ENCODE data around the gene MSI2. TPM values are rescaled to one million over a fixed set of nuclear protein-coding genes. Genes with fewer than 3 reads are reported as not detected.

Gene MSI2
- total RNA-seq, 1 donor from 2014 or later, result 181 TPM

DNA sequence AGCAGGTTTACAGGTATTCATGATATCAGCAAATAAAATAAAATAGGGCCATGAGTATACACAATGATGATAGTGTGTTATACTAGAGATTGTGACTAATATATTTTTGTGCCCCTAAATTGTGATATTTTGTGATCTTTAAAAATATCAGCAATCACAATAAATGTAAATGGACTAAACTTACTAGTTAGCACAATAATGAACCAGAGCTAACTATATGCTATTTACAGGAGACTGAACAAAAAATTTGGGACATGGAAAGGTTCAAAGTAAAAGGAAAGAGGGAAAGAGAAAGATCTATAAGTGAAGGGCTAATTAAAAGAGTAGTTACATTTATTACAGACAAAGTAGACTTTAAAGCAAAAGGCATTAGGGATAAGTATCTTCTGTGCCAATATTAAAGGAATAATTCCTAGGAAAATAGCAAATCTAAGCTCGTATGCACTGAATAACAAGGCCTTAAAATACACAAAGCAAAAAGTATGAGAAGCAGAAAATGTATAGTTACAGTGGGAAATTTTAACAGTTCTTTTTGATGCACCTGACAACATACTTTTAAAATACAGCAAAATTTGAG, 5.0 kb upstream of the MSI2 start:
- H3K9me3 Mint-ChIP-seq, result peaks cover 17% of the 10 kb centered on the region
- H3K4me3 Mint-ChIP-seq (ENCODE audit: low read depth), result no peak overlapping the region
- peaks cover 2% of the 10 kb centered on the region for H3K27me3 Mint-ChIP-seq (ENCODE audit: low read depth)
- DNase-seq (ENCODE audit: low spot score), result no peak
- no peaks in the 10 kb centered on the region for H3K36me3 Mint-ChIP-seq (ENCODE audit: low read depth)
- no peak overlapping the region for H3K27ac Mint-ChIP-seq
- intact Hi-C loops (cut with micrococcal nuclease), result no loop called here
- H3K4me1 Mint-ChIP-seq (ENCODE audit: low read depth), result peaks cover 13% of the 10 kb centered on the region

DNA sequence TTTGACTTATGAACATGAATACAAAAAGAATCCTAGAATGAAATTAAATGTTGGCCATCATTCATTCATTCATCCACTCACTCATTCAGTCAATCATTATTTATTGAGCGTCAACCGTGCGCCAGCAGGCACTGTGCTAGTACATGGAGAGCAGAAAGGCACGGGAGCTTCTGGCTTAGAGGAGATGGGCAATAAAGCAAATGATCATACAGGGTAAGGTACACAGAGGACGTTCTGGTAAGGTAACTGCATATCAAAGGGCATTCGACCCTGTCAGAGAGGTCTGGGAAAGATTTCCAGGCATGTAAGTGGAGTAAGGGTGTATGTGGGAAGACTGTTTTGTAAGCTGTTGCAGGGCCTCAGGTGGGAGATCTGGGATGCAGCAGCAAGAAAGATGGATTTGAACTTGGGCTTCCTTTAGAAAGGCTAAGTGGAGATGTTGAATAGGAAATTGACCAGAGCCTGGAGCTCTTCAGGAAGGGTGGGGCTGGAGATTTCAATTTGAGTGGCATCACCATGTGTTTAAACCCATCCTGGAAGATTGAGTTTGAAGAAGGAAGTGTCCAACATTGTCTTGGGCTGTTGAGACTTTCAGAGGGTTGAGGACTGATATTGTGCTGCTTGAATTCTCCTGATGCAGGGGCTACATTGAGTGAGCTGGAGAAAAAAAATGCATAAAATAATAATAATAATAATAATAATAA, 2.8 kb upstream of the MSI2 start:
- Mint-ChIP-seq H3K9me3 (peaks cover 17% of the 10 kb centered on the region), H3K4me1 (ENCODE audit: low read depth) (peaks cover 18% of the 10 kb centered on the region), H3K27ac (no peak overlapping the region), H3K4me3 (ENCODE audit: low read depth) (no peak overlapping the region), H3K36me3 (ENCODE audit: low read depth) (peaks cover 14% of the 10 kb centered on the region), H3K27me3 (ENCODE audit: low read depth) (peaks cover 2% of the 10 kb centered on the region)
- no peak for DNase-seq (ENCODE audit: low spot score)
- intact Hi-C loops (cut with micrococcal nuclease), result no loop called here

DNA sequence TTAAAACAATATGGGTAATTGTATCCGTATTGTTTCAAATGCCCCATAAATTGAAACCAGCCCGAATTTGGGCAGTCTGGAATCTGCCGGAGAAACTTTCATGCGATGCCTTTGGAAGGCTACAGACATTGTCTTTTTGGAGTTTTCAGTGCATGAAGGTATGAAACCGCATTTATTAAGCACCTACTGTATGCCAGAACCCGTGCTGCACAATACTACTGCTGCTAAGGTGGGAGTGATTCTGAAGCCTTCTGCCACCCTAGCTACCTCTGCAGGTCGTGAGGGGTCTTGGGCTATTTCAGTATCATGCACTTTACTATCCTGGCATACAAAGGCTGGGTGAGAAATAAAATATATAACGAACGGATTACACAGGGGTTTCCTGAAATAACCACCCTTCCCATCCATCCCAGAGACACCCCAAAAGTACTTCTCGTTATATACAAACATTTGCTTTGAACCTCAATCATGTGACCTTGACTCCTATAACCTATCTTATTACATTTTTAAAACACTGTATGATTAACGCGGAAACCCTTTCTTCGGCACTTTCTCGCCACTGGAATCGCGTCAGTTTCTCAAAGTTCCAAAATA, 1.0 kb upstream of the MSI2 start:
- peaks cover 32% of the 10 kb centered on the region for H3K36me3 Mint-ChIP-seq (ENCODE audit: low read depth)
- intact Hi-C loops (cut with micrococcal nuclease), result loop anchor here (5.0 kb wide), 1 partner anchor 252 kb away; no protein-coding TSS in a partner anchor
- peaks cover 2% of the 10 kb centered on the region for H3K27me3 Mint-ChIP-seq (ENCODE audit: low read depth)
- peak overlapping the region; percentile 84 for H3K27ac Mint-ChIP-seq
- no peak for DNase-seq (ENCODE audit: low spot score)
- peaks cover 8% of the 10 kb centered on the region for H3K9me3 Mint-ChIP-seq
- peaks cover 33% of the 10 kb centered on the region for H3K4me1 Mint-ChIP-seq (ENCODE audit: low read depth)
- peak overlapping the region; percentile 85 for H3K4me3 Mint-ChIP-seq (ENCODE audit: low read depth)

GRCh38 chr17:57256708-57257112, 387 bp downstream of the MSI2 start:
- Mint-ChIP-seq H3K27ac (peak overlapping the region; percentile 88), H3K27me3 (ENCODE audit: low read depth) (peaks cover 2% of the 10 kb centered on the region), H3K9me3 (no peaks in the 10 kb centered on the region), H3K36me3 (ENCODE audit: low read depth) (peaks cover 46% of the 10 kb centered on the region), H3K4me1 (ENCODE audit: low read depth) (peaks cover 47% of the 10 kb centered on the region), H3K4me3 (ENCODE audit: low read depth) (peak overlapping the region; percentile 97)
- DNase-seq (ENCODE audit: low spot score), result no peak
- intact Hi-C loops (cut with micrococcal nuclease), result loop anchor here (1.0 to 5.0 kb wide), 4 partner anchors 29 to 251 kb away; no protein-coding TSS in a partner anchor

GRCh38 chr17:57257195-57257894, 1.0 kb downstream of the MSI2 start:
- H3K27me3 Mint-ChIP-seq (ENCODE audit: low read depth), result peaks cover 2% of the 10 kb centered on the region
- peaks cover 54% of the 10 kb centered on the region for H3K4me1 Mint-ChIP-seq (ENCODE audit: low read depth)
- no peak for DNase-seq (ENCODE audit: low spot score)
- intact Hi-C loops (cut with micrococcal nuclease), result loop anchor here (1.0 to 5.0 kb wide), 4 partner anchors 28 to 250 kb away; no protein-coding TSS in a partner anchor
- H3K27ac Mint-ChIP-seq, result peak overlapping the region; percentile 88
- no peaks in the 10 kb centered on the region for H3K9me3 Mint-ChIP-seq
- peak overlapping the region; percentile 97 for H3K4me3 Mint-ChIP-seq (ENCODE audit: low read depth)
- H3K36me3 Mint-ChIP-seq (ENCODE audit: low read depth), result peaks cover 52% of the 10 kb centered on the region

- H3K4me3 Mint-ChIP-seq (ENCODE audit: low read depth), result peak overlapping the region; percentile 97
- peaks cover 60% of the 10 kb centered on the region for H3K36me3 Mint-ChIP-seq (ENCODE audit: low read depth)
- no peak for DNase-seq (ENCODE audit: low spot score)
- no peaks in the 10 kb centered on the region for H3K9me3 Mint-ChIP-seq
- peak overlapping the region; percentile 88 for H3K27ac Mint-ChIP-seq
- intact Hi-C loops (cut with micrococcal nuclease), result loop anchor here (1.0 to 5.0 kb wide), 4 partner anchors 27 to 249 kb away; no protein-coding TSS in a partner anchor
- H3K27me3 Mint-ChIP-seq (ENCODE audit: low read depth), result peaks cover 2% of the 10 kb centered on the region
- H3K4me1 Mint-ChIP-seq (ENCODE audit: low read depth), result peaks cover 61% of the 10 kb centered on the region
Measured at GRCh38 chr17:57257895-57258851, 1.9 kb downstream of the MSI2 start.

- Mint-ChIP-seq H3K36me3 (ENCODE audit: low read depth) (peaks cover 70% of the 10 kb centered on the region), H3K4me3 (ENCODE audit: low read depth) (peak overlapping the region; percentile 97), H3K4me1 (ENCODE audit: low read depth) (peaks cover 64% of the 10 kb centered on the region)
Measured at GRCh38 chr17:57259306-57259705, 3.0 kb downstream of the MSI2 start.

GRCh38 chr17:57259817-57260216, 3.5 kb downstream of the MSI2 start:
- Mint-ChIP-seq H3K27ac (no peak overlapping the region), H3K27me3 (ENCODE audit: low read depth) (peaks cover 2% of the 10 kb centered on the region), H3K4me3 (ENCODE audit: low read depth) (peak overlapping the region; percentile 37), H3K9me3 (no peaks in the 10 kb centered on the region), H3K36me3 (ENCODE audit: low read depth) (peaks cover 75% of the 10 kb centered on the region), H3K4me1 (ENCODE audit: low read depth) (peaks cover 64% of the 10 kb centered on the region)
- intact Hi-C loops (cut with micrococcal nuclease), result loop anchor here (5.0 kb wide), 1 partner anchor 247 kb away; no protein-coding TSS in a partner anchor
- no peak for DNase-seq (ENCODE audit: low spot score)

More at GRCh38 chr17:57259306-57259705, 3.0 kb downstream of the MSI2 start:
- no peak for DNase-seq (ENCODE audit: low spot score)
- no peak overlapping the region for H3K27ac Mint-ChIP-seq
- H3K27me3 Mint-ChIP-seq (ENCODE audit: low read depth), result peaks cover 2% of the 10 kb centered on the region
- intact Hi-C loops (cut with micrococcal nuclease), result loop anchor here (5.0 kb wide), 1 partner anchor 248 kb away; no protein-coding TSS in a partner anchor
- no peaks in the 10 kb centered on the region for H3K9me3 Mint-ChIP-seq

DNA sequence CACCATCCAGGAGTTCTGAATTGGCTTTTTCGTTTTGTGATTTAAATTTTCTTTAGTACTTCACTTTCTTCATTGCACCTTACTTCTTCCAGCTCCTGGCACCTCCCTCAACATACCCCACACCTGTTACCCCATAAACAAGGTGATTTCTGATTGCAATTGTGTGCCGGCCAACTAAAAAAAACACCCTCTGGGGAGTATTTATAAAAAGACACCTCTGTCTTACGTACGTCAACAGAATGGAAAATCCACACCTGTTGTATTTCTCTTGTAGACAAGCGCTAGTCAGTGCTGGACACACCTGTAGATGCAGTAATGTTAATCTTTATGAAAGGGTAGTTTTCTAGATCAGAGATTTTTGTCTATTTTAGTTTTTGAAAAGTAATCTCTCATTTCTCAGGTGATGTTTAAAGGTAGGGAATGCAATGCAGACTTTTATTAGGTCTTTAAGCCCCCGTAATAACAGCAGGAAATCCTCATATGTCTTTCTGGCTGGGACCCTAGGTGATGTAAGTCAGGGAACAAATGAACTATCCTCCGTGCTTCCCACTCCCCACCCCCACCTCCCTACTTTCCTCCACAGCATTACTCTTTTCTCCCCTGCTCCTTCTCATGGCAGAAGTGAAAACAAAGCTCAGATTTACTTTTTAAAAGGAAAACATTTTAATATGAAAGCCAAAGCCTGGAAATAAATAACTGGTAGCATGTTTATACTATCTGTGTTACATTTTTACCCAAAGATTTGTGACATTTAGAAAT, 4.2 kb downstream of the MSI2 start:
- Mint-ChIP-seq H3K27ac (no peak overlapping the region), H3K9me3 (no peaks in the 10 kb centered on the region), H3K4me3 (ENCODE audit: low read depth) (no peak overlapping the region), H3K4me1 (ENCODE audit: low read depth) (peaks cover 60% of the 10 kb centered on the region), H3K36me3 (ENCODE audit: low read depth) (peaks cover 82% of the 10 kb centered on the region), H3K27me3 (ENCODE audit: low read depth) (no peaks in the 10 kb centered on the region)
- intact Hi-C loops (cut with micrococcal nuclease), result no loop called here
- no peak for DNase-seq (ENCODE audit: low spot score)

DNA sequence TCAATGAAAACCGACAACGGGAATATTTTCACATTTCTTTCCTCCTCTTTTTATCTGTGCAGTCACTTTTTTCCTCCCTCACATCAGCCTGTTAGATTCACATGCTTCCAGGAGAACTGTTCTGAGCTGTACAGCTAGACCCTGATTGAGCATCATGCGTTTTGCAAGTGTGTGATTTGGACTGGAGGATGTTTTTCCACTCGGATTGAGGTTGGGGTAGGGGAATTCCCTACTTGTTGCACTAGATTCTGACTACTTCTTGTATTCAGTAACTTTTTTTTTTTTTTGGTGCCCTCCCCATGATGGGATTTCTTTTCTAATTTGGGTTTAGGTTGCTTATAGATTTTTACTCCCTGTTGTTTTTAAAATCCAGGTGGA, 4.8 kb downstream of the MSI2 start:
- Mint-ChIP-seq H3K4me1 (ENCODE audit: low read depth) (peaks cover 62% of the 10 kb centered on the region), H3K27ac (peak overlapping the region; percentile 20), H3K9me3 (no peaks in the 10 kb centered on the region), H3K36me3 (ENCODE audit: low read depth) (peaks cover 88% of the 10 kb centered on the region), H3K27me3 (ENCODE audit: low read depth) (no peaks in the 10 kb centered on the region), H3K4me3 (ENCODE audit: low read depth) (peak overlapping the region; percentile 49)
- DNase-seq (ENCODE audit: low spot score), result no peak
- intact Hi-C loops (cut with micrococcal nuclease), result no loop called here

DNA sequence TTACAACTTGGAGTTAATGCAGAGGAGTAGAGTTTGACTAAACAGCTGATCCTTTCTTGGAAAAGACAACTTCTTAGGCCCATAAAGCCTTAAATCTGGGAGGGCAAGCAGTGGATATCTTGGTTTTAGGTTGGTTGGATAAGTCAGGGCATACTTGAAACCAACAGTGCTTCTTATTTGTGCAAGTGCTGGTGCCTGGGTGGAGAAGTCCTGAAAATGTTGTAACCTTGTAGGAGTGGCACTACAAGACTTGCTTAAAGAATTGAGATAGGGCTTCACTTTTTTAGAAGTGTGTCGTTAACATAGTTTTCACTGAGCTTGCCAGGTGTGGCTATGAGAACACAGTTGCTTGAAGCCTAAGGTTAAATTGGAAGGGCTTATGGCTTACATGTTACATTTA, 6.2 kb downstream of the MSI2 start:
- peaks cover 94% of the 10 kb centered on the region for H3K36me3 Mint-ChIP-seq (ENCODE audit: low read depth)

More for the DNA sequence above, 6.2 kb downstream of the MSI2 start:
- Mint-ChIP-seq H3K27ac (no peak overlapping the region), H3K27me3 (ENCODE audit: low read depth) (no peaks in the 10 kb centered on the region), H3K4me1 (ENCODE audit: low read depth) (peaks cover 62% of the 10 kb centered on the region), H3K9me3 (no peaks in the 10 kb centered on the region), H3K4me3 (ENCODE audit: low read depth) (no peak overlapping the region)
- no peak for DNase-seq (ENCODE audit: low spot score)
- intact Hi-C loops (cut with micrococcal nuclease), result no loop called here

All from activated T-helper 2 cell treated with anti-CD3 and anti-CD28 coated beads, Interferon-gamma antibody, Interleukin-2, Interleukin-4, amounts not matched to agents 10 μg/mL and 5 μg/mL and 100 μg/mL, durations not matched to agents 14 hours and 24 hours and 36 hours (primary cell).